ENCODE results near the gene CACNA1H.
"Not testable (repeated sequence)": the region's sequence is repeated elsewhere in the genome, so short reads cannot be mapped to it uniquely, and the experiment has no call there.

CACNA1H gene

DNA sequence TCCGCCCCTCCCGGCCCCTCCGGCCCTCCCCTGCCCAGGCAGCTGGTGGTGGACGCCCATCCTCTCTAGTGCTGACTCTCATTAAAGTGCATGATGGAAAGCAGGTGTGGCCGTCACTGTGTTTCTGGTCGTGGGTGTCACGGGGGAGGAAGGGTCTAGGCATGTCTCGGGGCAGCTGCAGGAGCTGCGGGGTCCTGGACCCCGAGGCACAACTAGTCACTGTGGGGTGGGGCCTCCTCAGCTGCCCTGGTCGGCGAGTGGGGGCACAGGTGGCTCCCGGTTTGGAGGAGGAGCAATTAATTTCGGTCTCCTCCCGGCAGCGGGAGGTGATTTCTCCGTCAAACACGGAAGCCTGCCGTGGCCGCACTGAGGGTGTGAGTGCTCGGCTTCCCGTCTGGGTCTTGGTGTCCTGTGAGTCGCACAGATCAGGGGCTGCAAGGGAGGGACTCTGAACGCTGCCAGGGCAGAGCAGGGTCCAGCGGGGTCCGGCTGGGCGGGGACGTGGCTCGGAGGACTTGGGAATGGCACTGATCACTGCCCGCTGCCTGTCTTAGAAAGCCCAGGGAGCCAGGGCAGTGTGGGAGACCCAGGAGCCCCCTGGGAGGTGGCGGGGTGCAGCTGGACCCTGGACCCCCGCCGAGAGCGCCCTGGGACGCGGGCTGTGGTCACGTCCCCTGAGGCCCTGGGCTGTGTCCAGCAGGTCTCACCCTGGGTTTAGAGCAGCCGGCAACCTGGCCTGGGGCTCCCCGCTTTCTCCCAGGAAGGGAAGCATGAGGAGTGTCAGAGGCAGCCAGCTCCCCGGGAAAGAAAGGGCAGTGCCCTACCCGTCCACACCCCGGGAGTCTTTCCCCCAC lies 106.2 kb downstream of the CACNA1H start:
- Mint-ChIP-seq H3K27ac (no peak overlapping the region), H3K4me1 (peaks cover 4% of the 10 kb centered on the region), H3K9me3 (no peaks in the 10 kb centered on the region), H3K27me3 (peaks cover 17% of the 10 kb centered on the region), H3K36me3 (no peaks in the 10 kb centered on the region), H3K4me3 (peak overlapping the region; percentile 12)

DNA sequence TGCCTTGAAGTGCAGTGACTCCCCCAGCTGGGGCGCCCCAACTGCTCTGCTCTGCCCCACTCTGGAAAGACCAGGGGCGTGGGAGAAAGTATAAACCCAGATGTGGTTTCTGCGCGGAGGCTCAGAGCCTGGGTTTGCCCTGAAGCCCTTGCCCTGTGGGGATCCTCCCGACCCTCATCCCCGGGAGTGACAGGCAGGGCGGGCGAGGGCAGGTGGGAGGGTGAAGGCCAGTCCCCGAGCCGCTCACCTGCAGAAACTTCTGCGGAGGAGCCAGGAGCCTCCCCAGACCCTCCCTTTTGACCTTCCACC lies 106.8 kb downstream of the CACNA1H start:
- Mint-ChIP-seq H3K36me3 (no peaks in the 10 kb centered on the region), H3K4me3 (no peak overlapping the region), H3K4me1 (peaks cover 4% of the 10 kb centered on the region), H3K27me3 (peaks cover 17% of the 10 kb centered on the region), H3K27ac (no peak overlapping the region), H3K9me3 (no peaks in the 10 kb centered on the region)

DNA sequence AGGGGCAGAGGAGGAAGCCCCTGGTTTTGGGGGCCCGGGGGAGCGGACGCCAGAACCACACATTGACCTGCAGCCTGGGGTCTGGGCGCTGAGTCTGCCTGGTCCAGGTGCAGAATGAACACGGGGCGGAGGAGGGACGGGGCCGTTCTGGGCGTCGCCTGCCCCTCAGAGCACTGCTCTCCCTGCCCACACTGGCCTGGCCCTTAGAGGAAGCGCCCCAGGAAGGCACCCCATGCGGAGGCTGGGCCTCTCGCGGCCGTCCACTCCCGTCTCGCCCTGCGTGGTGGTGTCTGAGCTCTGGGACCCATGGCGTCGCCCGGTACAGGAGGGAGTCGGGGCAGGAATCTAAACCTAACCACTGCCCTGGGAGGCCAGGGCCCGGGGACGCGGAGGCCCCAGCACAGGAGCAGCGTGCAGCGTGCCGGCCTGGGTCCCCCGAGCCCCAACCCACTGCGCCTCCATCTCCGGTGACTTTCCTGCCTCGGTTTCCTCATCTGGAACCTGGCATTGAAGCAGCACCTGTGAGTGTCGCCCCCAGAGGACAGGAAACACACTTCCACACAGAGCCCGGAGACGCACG lies 107.3 kb downstream of the CACNA1H start:
- no peaks in the 10 kb centered on the region for H3K36me3 Mint-ChIP-seq
- H3K27ac Mint-ChIP-seq: no peak overlapping the region
- H3K9me3 Mint-ChIP-seq: no peaks in the 10 kb centered on the region
- no peak overlapping the region for H3K4me3 Mint-ChIP-seq
- H3K4me1 Mint-ChIP-seq: peaks cover 4% of the 10 kb centered on the region
- peaks cover 17% of the 10 kb centered on the region for H3K27me3 Mint-ChIP-seq

DNA sequence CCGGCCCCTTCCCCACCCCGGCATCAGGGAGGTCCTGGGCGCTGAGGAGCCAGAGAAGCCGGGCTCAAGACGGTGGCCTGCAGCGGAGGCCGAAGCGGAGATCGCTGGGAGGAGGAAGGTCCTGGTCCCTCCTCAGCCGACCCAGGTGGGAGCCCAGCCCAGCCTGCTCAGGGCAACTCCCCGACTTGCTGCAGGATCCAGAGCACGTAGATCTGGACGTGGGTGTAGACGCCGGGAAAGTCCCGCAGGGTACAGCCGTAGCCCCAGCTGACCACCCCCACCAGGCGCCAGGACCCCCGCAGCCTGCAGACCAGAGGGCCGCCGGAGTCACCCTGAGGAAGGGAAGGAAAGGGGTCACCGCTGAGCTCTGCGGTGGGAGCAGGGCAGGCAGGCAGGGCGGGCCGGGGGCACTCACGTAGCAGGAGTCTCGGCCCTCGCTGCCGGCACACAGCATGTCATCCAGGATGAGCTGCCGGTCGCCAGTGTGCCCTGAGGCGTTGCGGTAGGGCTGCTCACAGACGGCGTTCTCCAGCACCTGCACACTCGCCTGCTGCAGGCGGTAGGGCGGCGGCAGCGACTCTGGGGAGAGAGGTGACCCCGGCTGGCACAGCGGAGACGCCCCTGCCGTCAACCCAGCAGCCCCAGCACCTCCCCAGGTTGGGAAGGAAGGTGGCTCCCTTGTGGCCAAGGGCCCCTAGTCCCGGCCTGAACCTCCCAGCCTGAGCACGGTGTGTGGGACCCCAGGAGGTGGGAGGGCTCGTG lies 108.4 kb downstream of the CACNA1H start:
- no peaks in the 10 kb centered on the region for H3K9me3 Mint-ChIP-seq
- no peak overlapping the region for H3K4me3 Mint-ChIP-seq
- H3K27me3 Mint-ChIP-seq: peaks cover 17% of the 10 kb centered on the region
- no peaks in the 10 kb centered on the region for H3K36me3 Mint-ChIP-seq
- H3K4me1 Mint-ChIP-seq: peaks cover 4% of the 10 kb centered on the region
- H3K27ac Mint-ChIP-seq: no peak overlapping the region

DNA sequence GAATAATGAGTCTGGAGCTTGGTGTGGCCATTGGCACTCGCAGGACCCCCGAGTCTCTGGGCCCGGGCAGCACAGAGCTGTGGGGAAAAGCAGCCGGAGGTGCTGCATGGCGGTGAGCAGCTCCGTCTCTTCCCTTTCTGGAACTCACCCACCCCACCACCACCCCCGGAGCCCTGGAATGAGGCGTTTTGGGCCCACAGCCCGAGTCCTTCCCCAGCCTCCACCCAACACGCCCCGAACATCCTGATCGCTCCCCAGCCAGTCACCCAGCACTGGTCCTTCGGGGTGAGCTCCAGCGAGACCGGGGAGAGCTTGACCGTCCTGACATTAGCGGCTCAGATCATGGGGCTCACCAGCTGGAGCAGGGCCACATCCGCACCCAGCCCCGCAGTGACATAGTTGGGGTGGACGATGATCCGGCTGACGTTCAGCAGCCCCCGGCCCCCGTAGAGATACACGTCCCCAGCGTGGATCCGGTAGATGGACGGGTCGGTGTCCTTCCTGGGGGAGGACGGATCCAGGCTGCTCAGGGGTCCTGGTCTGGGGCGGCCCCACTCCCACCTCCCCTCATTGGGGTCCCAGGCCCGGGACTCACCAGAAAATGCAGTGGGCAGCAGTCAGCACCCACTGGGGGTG lies 109.4 kb downstream of the CACNA1H start:
- no peaks in the 10 kb centered on the region for H3K9me3 Mint-ChIP-seq
- no peak overlapping the region for H3K4me3 Mint-ChIP-seq
- peaks cover 4% of the 10 kb centered on the region for H3K4me1 Mint-ChIP-seq
- H3K36me3 Mint-ChIP-seq: no peaks in the 10 kb centered on the region
- H3K27ac Mint-ChIP-seq: no peak overlapping the region
- H3K27me3 Mint-ChIP-seq: peaks cover 17% of the 10 kb centered on the region

DNA sequence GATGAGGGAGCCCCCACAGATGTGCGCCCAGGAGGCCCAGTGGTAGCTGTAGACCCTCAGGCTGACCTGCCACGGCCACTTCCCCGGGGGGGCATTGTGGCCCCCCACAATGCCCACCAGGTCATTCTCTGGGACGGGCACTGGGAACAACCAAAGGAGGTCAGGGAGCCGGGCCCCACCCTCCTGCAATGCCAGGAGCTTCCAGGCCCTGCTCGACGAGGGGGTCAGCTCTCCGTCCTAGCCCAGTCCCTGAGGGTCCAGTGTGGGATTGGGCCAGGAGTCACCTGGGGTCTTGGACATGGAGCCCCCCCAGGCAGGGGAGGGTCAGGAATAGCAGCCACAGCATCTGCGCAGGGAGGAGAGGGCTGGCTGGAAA lies 109.9 kb downstream of the CACNA1H start:
- no peak overlapping the region for H3K4me3 Mint-ChIP-seq
- H3K9me3 Mint-ChIP-seq: no peaks in the 10 kb centered on the region
- H3K4me1 Mint-ChIP-seq: peaks cover 4% of the 10 kb centered on the region
- H3K27ac Mint-ChIP-seq: no peak overlapping the region
- H3K27me3 Mint-ChIP-seq: peaks cover 17% of the 10 kb centered on the region
- H3K36me3 Mint-ChIP-seq: no peaks in the 10 kb centered on the region

DNA sequence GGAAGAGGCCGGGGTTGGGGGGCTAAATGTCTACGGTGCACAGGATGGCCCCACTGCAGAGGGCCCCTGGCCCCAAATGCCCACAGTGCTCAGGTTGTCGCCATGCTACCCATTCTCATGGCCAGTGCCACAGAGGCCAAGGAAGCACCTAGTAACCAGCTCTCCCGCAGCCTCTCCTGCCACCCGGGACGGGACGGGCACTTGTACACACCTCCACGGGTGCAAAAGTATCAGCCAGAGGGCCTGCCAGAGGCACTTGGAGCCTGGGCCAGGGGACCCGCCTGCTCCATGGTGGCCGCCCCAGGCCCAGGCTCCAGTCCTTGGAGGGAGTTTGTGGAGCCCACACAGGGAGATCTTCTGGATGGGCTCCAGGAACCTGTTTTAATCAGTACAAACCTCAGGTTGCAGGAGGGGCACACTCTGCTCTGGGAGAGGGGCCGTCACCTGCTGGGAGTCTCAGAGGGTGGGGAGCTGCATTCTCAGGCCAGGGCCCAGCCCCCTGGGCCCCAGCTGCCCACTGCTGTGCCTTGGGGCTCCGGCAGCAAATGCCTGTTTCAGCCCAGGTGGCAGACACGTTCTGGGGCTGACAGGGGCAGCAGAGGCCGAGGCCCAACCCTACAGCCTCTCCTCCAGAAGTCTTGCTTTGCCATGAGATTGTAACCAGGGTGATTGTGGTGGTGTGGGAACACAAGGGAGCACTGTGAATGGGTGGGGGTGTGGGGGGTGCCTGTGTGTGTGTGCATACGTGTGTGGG lies 110.9 kb downstream of the CACNA1H start:
- Mint-ChIP-seq H3K9me3 (no peaks in the 10 kb centered on the region), H3K4me3 (no peak overlapping the region), H3K4me1 (peaks cover 3% of the 10 kb centered on the region), H3K36me3 (no peaks in the 10 kb centered on the region), H3K27me3 (peaks cover 16% of the 10 kb centered on the region), H3K27ac (no peak overlapping the region)

DNA sequence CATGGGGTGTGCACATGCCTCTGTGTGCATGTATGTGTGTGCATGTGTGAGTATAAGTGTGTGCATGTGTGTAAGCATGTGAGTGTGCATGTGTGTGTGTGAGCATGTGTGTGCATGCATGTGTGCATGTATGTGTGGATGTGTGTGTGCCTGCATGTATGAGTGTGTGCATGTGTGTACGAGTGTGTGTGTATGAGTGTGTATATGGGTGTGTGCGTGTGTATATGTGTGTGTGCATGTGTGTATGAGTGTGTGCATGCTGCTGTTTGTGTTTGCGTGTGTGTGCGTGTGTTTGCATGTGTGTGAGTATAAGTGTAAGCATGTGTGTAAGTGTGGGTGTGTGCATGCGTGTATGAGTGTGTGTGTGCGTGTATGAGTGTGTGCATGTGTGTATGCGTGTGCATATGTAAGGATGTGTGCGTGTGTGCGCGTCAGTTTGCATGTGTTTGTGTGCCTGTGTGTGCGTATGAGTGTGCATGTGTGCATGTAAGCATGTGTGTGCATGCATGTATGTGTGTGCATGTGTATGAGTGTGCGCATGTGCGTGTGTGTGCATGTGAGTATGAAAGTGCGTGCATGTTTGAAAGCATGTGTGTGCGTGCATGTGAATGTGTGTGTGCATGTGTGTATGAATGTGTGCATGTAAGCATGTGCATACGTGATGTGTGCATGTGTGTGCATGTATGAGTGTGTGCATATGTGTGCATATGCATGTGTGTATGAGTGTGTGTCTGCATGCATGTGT lies 111.6 kb downstream of the CACNA1H start:
- Mint-ChIP-seq H3K4me1 (no peaks in the 10 kb centered on the region), H3K27ac (no peak overlapping the region), H3K9me3 (no peaks in the 10 kb centered on the region), H3K36me3 (no peaks in the 10 kb centered on the region), H3K27me3 (peaks cover 11% of the 10 kb centered on the region), H3K4me3 (no peak overlapping the region)

DNA sequence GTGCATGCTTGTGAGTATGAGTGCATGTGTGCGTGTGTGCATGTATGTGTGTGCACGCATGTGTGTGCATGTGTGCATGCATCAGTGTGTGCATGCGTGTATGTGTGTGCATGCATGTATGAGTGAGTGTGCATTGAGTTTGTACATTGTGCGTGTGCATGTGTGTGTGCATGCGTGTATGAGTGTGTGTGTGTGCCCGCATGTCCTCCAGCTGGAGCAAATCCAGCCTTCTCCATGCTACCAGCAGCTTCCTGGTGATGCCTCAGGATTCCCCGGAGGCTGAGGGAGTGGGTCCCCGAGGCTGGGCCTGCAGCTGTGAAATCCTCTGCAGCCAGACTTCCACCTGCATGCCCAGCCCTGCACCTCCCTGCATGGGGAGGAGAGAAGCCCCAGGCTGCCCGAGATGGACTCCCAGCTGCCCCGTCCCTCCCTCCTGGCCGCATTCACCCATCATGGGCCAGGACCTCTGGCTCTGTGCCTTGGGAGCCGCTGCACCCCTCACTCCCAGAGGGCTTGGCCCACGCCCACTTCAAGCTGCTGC lies 112.3 kb downstream of the CACNA1H start:
- H3K27ac Mint-ChIP-seq: no peak overlapping the region
- H3K4me3 Mint-ChIP-seq: no peak overlapping the region
- no peaks in the 10 kb centered on the region for H3K9me3 Mint-ChIP-seq
- no peaks in the 10 kb centered on the region for H3K36me3 Mint-ChIP-seq
- no peaks in the 10 kb centered on the region for H3K4me1 Mint-ChIP-seq
- H3K27me3 Mint-ChIP-seq: peaks cover 9% of the 10 kb centered on the region

DNA sequence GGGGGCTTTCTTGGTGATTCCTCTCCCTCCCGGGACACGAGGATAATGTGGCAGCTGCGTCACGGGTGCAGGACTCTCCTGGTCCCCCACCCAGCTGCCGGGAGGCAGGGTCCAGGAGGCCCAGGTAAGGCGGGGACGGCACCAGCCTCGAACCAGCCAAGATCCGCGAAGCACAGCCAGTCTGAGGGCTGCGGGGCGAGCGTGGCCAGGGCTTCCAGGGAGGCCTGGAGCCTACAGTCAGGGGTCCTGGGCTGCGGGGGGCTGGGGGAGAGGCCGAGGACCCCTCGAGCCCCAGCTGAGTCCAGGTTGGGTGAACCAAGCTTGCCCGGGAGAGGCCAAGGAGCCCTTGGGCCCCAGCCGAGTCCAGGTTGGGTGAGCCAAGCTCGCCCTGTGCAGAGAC lies 112.9 kb downstream of the CACNA1H start:
- Mint-ChIP-seq H3K36me3 (no peaks in the 10 kb centered on the region), H3K9me3 (no peaks in the 10 kb centered on the region), H3K27ac (no peak overlapping the region), H3K27me3 (peaks cover 8% of the 10 kb centered on the region), H3K4me1 (no peaks in the 10 kb centered on the region), H3K4me3 (no peak overlapping the region)

DNA sequence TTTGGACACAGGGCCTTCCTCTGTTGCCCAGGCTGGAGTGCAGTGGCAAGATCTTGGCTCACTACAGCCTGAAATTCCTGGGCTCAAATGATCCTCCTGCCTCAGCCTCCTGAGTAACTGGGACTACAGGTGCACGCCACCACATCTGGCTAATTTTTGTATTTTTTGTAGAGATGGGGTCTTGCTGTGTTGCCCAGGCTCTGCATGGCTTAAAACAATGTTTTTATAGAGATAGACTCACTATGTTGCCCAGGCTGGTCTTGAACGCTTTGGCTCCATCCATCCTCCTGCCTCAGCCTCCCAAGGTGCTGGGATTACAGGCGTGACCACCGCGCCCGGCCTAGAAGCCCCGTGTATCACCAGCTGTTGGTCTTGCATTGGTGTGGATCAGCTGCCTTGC lies 116.5 kb downstream of the CACNA1H start:
- not testable (repeated sequence) for H3K27me3 Mint-ChIP-seq, H3K36me3 Mint-ChIP-seq, H3K9me3 Mint-ChIP-seq, H3K27ac Mint-ChIP-seq, H3K4me3 Mint-ChIP-seq, H3K4me1 Mint-ChIP-seq

DNA sequence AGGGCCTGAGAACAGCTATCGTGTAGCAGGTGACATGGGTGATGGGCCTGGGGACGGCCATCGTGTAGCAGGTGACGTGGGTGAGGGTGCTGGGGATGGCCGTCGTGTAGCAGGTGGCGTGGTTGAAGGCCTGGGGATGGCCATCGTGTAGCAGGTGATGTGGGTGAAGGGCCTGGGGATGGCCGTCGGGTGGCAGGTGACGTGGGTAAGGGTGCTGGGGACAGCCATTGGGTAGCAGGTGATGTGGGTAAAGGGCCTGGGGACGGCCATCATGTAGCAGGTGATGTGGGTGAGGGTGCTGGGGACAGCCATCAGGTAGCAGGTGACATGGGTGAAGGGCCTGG lies 118.4 kb downstream of the CACNA1H start:
- Mint-ChIP-seq H3K4me3 (no peak overlapping the region), H3K27me3 (peaks cover 10% of the 10 kb centered on the region), H3K27ac (no peak overlapping the region), H3K36me3 (no peaks in the 10 kb centered on the region), H3K4me1 (no peaks in the 10 kb centered on the region), H3K9me3 (no peaks in the 10 kb centered on the region)

All from activated naive CD4-positive, alpha-beta T cell treated with anti-CD3 and anti-CD28 coated beads, Interleukin-2, amount 50 U/mL, for 24 hours (primary cell).